Neural progenitor cell (in vitro differentiated cells): ENCODE data around the gene GALNT13. TPM values are rescaled to one million over a fixed set of nuclear protein-coding genes. Genes with fewer than 3 reads are reported as not detected.

ENCODE experiments used
- DNase-seq: peaks from one replicate; pipeline ENCODE4 v3.0.0-alpha.2; 2016; ENCODE audit warnings: low spot score
- H2AFZ ChIP-seq: fragments of 200-600 bp; sonication (generic); replicated peaks from 2 replicates; pipeline ENCODE4 v1.6.1; 2016; ENCODE audit warnings: antibody characterized with exemption
- H3F3A ChIP-seq: fragments of 200-600 bp; sonication (generic); 2 replicates; pipeline ENCODE4 v1.6.1; 2016; ENCODE audit warnings: antibody characterized with exemption, low read depth
- H3K27ac ChIP-seq: fragments of 200-600 bp; sonication (generic); 2 replicates; pipeline ENCODE4 v1.5.1; 2016; ENCODE audit warnings: mild to moderate bottlenecking
- H3K27me3 ChIP-seq: fragments of 200-600 bp; sonication (generic); 2 replicates; pipeline ENCODE4 v1.6.1; 2016; ENCODE audit warnings: mild to moderate bottlenecking, moderate library complexity
- H3K36me3 ChIP-seq: fragments of 200-600 bp; sonication (generic); 2 replicates; pipeline ENCODE4 v1.5.1; 2016
- H3K4me1 ChIP-seq: fragments of 200-600 bp; sonication (generic); 2 replicates; pipeline ENCODE4 v1.6.1; 2016; ENCODE audit warnings: mixed run types
- H3K4me2 ChIP-seq: fragments of 200-600 bp; sonication (generic); 2 replicates; pipeline ENCODE4 v1.6.1; 2016
- H3K4me3 ChIP-seq: fragments of 200-600 bp; sonication (generic); 2 replicates; pipeline ENCODE4 v1.5.1; 2016
- H3K79me2 ChIP-seq: fragments of 200-600 bp; sonication (generic); 2 replicates; pipeline ENCODE4 v1.6.1; 2016; ENCODE audit warnings: low read depth
- H3K9ac ChIP-seq: fragments of 200-600 bp; sonication (generic); 2 replicates; pipeline ENCODE4 v1.6.1; 2016
- H3K9me3 ChIP-seq: fragments of 200-600 bp; sonication (generic); 2 replicates; pipeline ENCODE4 v1.5.1; 2016; ENCODE audit warnings: low read depth
- H4K20me1 ChIP-seq: fragments of 200-600 bp; sonication (generic); 2 replicates; pipeline ENCODE4 v1.6.1; 2016; ENCODE audit warnings: low read depth
- H3K27ac Mint-ChIP-seq: 3 replicates; pipeline ENCODE4 v1.8.0; 2021; ENCODE audit warnings: mixed read lengths
- H3K27me3 Mint-ChIP-seq: 2 replicates; pipeline ENCODE4 v1.8.0; 2022; ENCODE audit warnings: low read depth, mild to moderate bottlenecking, inconsistent platforms, moderate library complexity, mixed read lengths; ENCODE audit not compliant: insufficient read depth
- H3K36me3 Mint-ChIP-seq: 3 replicates; pipeline ENCODE4 v1.8.0; 2021; ENCODE audit warnings: mixed read lengths
- H3K4me1 Mint-ChIP-seq: 3 replicates; pipeline ENCODE4 v1.8.0; 2021; ENCODE audit warnings: mixed read lengths
- H3K4me3 Mint-ChIP-seq: 3 replicates; pipeline ENCODE4 v1.8.0; 2021; ENCODE audit warnings: mild to moderate bottlenecking, moderate library complexity, mixed read lengths
- H3K9me3 Mint-ChIP-seq: 3 replicates; pipeline ENCODE4 v1.8.0; 2020; ENCODE audit warnings: mixed read lengths
- EZH2 ChIP-seq: fragments of 200-600 bp; sonication (generic); IDR thresholded peaks from 2 replicates; pipeline ENCODE4 v1.6.1; 2017; ENCODE audit warnings: antibody characterized with exemption, mild to moderate bottlenecking, moderate library complexity
- EZH2phosphoT487 ChIP-seq: fragments of 200-600 bp; sonication (generic); IDR thresholded peaks from 2 replicates; pipeline ENCODE4 v1.6.1; 2017; ENCODE audit warnings: antibody characterized with exemption
- total RNA-seq: library from RNA; depleted of rRNA; stranded (reverse); fragments of >200 nt; gene quantifications from 2 replicates; pipeline ENCODE4 v1.2.3, GENCODE V29; 2015; ENCODE audit warnings: low replicate concordance
- TF ChIP-seq, protein P1 (sequence below): fragments of 200-600 bp; sonication (generic); IDR thresholded peaks from 2 replicates; pipeline ENCODE4 v1.5.1; 2017; ENCODE audit warnings: antibody characterized with exemption, mild to moderate bottlenecking

The GALNT13 gene
- total RNA-seq, 1 donor from 2014 or later: 5.9 TPM

DNA sequence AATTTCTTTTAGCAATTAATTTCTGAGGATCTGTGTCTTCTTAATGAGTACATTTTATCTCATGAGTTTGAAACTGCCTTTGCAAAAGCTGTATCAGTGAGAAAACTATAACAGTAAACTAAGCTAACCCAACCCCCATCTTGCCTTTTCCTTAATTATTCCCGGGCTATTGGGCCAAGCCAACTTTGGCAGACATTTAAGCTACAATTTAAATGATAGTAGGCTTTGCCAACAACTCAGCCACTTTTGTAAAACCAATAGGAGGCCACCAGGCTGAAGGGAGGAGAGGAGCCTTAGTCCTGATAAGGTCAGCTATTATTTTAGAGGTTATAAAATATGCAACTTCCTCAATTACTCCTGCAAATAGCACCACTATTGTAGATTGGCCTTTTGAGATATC, 608.8 kb downstream of the GALNT13 start:
- Mint-ChIP-seq H3K27ac (no peak overlapping the region), H3K9me3 (no peaks in the 10 kb centered on the region), H3K4me3 (no peak overlapping the region), H3K27me3 (no peaks in the 10 kb centered on the region), H3K4me1 (no peaks in the 10 kb centered on the region), H3K36me3 (no peaks in the 10 kb centered on the region)
- Histone ChIP-seq H3K79me2 (no peaks in the 10 kb centered on the region), H4K20me1 (no peaks in the 10 kb centered on the region), H3K36me3 (no peaks in the 10 kb centered on the region), H3K9ac (no peak overlapping the region), H3K9me3 (no peaks in the 10 kb centered on the region), H3K27ac (no peak overlapping the region), H3K4me1 (peaks cover 6% of the 10 kb centered on the region), H3K4me2 (no peak overlapping the region), H3F3A (no peaks in the 10 kb centered on the region), H3K4me3 (no peak overlapping the region), H2AFZ (no peak overlapping the region), H3K27me3 (no peaks in the 10 kb centered on the region)
- TF ChIP-seq EZH2phosphoT487 (no peak), EZH2 (no peak)
- TF ChIP-seq, protein P1, sequence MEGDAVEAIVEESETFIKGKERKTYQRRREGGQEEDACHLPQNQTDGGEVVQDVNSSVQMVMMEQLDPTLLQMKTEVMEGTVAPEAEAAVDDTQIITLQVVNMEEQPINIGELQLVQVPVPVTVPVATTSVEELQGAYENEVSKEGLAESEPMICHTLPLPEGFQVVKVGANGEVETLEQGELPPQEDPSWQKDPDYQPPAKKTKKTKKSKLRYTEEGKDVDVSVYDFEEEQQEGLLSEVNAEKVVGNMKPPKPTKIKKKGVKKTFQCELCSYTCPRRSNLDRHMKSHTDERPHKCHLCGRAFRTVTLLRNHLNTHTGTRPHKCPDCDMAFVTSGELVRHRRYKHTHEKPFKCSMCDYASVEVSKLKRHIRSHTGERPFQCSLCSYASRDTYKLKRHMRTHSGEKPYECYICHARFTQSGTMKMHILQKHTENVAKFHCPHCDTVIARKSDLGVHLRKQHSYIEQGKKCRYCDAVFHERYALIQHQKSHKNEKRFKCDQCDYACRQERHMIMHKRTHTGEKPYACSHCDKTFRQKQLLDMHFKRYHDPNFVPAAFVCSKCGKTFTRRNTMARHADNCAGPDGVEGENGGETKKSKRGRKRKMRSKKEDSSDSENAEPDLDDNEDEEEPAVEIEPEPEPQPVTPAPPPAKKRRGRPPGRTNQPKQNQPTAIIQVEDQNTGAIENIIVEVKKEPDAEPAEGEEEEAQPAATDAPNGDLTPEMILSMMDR: no peak
- no peak for DNase-seq

DNA sequence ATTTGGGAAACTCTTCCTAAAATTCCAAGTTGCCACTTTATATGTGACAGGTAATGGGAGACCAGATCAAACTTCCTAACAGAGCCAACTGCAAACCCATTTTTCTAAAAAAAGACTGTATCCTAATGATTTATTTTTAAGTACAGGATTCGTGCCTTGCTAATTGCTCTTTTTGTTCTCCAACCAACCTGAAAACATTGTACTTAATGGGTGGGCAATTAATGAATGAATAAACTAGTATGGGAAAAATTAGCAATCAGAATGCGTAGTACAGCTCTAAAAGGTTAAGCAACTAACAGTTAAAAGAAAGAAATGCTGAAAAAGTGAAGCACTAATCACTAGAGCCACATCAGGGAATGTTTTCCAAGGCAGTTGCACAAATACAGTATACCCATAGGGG, 609.6 kb downstream of the GALNT13 start:
- Mint-ChIP-seq H3K4me1 (no peaks in the 10 kb centered on the region), H3K27me3 (no peaks in the 10 kb centered on the region), H3K9me3 (no peaks in the 10 kb centered on the region), H3K36me3 (no peaks in the 10 kb centered on the region), H3K27ac (no peak overlapping the region), H3K4me3 (no peak overlapping the region)
- no peak overlapping the region for H3K4me2 ChIP-seq
- no peaks in the 10 kb centered on the region for H3K27me3 ChIP-seq
- no peaks in the 10 kb centered on the region for H3K36me3 ChIP-seq
- TF ChIP-seq EZH2 (no peak), EZH2phosphoT487 (no peak)
- TF ChIP-seq, protein P1: no peak
- H4K20me1 ChIP-seq: no peaks in the 10 kb centered on the region
- H2AFZ ChIP-seq: peak overlapping the region; percentile 2
- peaks cover 6% of the 10 kb centered on the region for H3K4me1 ChIP-seq
- H3K27ac ChIP-seq: no peak overlapping the region
- no peak overlapping the region for H3K9ac ChIP-seq
- no peaks in the 10 kb centered on the region for H3K9me3 ChIP-seq
- no peaks in the 10 kb centered on the region for H3K79me2 ChIP-seq
- H3F3A ChIP-seq: no peaks in the 10 kb centered on the region
- no peak for DNase-seq
- no peak overlapping the region for H3K4me3 ChIP-seq

DNA sequence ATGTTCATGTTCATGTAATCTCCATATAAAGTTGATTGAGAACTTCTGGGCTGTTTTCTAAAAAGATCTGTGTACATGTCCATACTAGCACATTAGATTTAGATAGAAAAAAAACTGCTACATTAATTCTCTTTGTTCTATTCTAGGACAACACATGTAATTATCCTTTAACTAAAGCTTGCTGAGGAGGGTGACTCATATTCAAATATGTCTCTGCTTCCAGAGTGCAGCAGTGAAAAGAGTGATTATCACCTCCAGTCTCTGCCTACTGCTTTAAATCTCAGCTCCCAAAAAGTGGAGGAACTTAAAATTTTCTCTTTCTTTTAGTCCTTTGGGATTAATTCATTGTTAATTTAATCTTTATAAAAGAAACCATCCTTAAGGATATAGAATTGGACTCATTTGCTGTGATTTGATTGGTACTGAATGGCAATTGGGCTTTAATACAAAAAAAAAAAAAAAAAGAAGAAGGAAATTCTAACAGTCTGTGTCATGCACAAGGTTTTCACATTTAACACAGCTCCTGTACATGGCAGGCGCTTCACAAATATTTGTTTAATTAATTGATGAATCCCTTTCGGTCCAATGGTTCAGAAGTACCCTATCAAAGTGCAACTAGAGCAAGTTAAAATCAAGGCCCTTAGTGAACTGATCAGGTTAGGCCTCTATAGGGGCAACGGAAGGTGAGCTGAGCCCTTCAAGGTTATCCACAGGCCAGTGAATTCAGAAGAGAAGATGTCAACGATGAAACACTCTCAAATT, 612.8 kb downstream of the GALNT13 start:
- H3K4me3 ChIP-seq: no peak overlapping the region
- H2AFZ ChIP-seq: no peak overlapping the region
- H3K27me3 Mint-ChIP-seq: no peaks in the 10 kb centered on the region
- H3K36me3 ChIP-seq: no peaks in the 10 kb centered on the region
- no peak overlapping the region for H3K4me3 Mint-ChIP-seq
- no peaks in the 10 kb centered on the region for H4K20me1 ChIP-seq
- no peaks in the 10 kb centered on the region for H3K9me3 Mint-ChIP-seq
- H3F3A ChIP-seq: no peaks in the 10 kb centered on the region
- no peak overlapping the region for H3K27ac Mint-ChIP-seq
- no peak overlapping the region for H3K27ac ChIP-seq
- no peaks in the 10 kb centered on the region for H3K27me3 ChIP-seq
- H3K36me3 Mint-ChIP-seq: no peaks in the 10 kb centered on the region
- TF ChIP-seq EZH2: no peak
- TF ChIP-seq, protein P1: no peak
- TF ChIP-seq EZH2phosphoT487: no peak
- peaks cover 6% of the 10 kb centered on the region for H3K4me1 ChIP-seq
- H3K4me1 Mint-ChIP-seq: no peaks in the 10 kb centered on the region
- DNase-seq: no peak
- H3K9me3 ChIP-seq: no peaks in the 10 kb centered on the region
- H3K4me2 ChIP-seq: no peak overlapping the region
- no peaks in the 10 kb centered on the region for H3K79me2 ChIP-seq
- no peak overlapping the region for H3K9ac ChIP-seq
